ENCODE results near the gene ENOSF1.

Gene ENOSF1

GRCh38 chr18:658947-659533 lies 53.4 kb downstream of the ENOSF1 start:
- DNase-seq: no peak
- Histone ChIP-seq H3K27me3 (ENCODE audit: insufficient read depth, low read depth, severe bottlenecking) (no peaks in the 10 kb centered on the region), H3K27ac (peak overlapping the region; percentile 98), H3K4me3 (ENCODE audit: low read depth, low read length) (peak overlapping the region; percentile 87), H3K36me3 (peaks cover 56% of the 10 kb centered on the region), H3K9me3 (ENCODE audit: severe bottlenecking) (peaks cover 4% of the 10 kb centered on the region)
- TF ChIP-seq CTCF (IDR thresholded peaks at IDR 0.05; ENCODE audit: low read depth, low read length): no peak

GRCh38 chr18:658001-658946 lies 54.2 kb downstream of the ENOSF1 start:
- peak overlapping the region; percentile 98 for H3K27ac ChIP-seq
- H3K9me3 ChIP-seq (ENCODE audit: severe bottlenecking): peaks cover 4% of the 10 kb centered on the region
- peak overlapping the region; percentile 87 for H3K4me3 ChIP-seq (ENCODE audit: low read depth, low read length)
- peaks cover 51% of the 10 kb centered on the region for H3K36me3 ChIP-seq
- DNase-seq: peak; percentile 96
- TF ChIP-seq CTCF (IDR thresholded peaks at IDR 0.05; ENCODE audit: low read depth, low read length): no peak
- H3K27me3 ChIP-seq (ENCODE audit: insufficient read depth, low read depth, severe bottlenecking): no peaks in the 10 kb centered on the region

GRCh38 chr18:657311-658000 lies 55.0 kb downstream of the ENOSF1 start, which contains the start of gene TYMS:
Gene TYMS (plus strand): TSS chr18:657653. CDS start chr18:657743, 90 bp downstream.
- peaks cover 4% of the 10 kb centered on the region for H3K9me3 ChIP-seq (ENCODE audit: severe bottlenecking)
- peak within 1 kb of the TSS; percentile 98 for H3K27ac ChIP-seq
- TF ChIP-seq CTCF (IDR thresholded peaks at IDR 0.05; ENCODE audit: low read depth, low read length): no peak
- no peaks in the 10 kb centered on the region for H3K27me3 ChIP-seq (ENCODE audit: insufficient read depth, low read depth, severe bottlenecking)
- H3K36me3 ChIP-seq: peaks cover 46% of the 10 kb centered on the region
- H3K4me3 ChIP-seq (ENCODE audit: low read depth, low read length): peak within 1 kb of the TSS; percentile 87
- DNase-seq: peak; percentile 91

GRCh38 chr18:655445-655844 lies 57.0 kb downstream of the ENOSF1 start:
- no peaks in the 10 kb centered on the region for H3K9me3 ChIP-seq (ENCODE audit: severe bottlenecking)
- H3K27ac ChIP-seq: no peak overlapping the region
- TF ChIP-seq CTCF (IDR thresholded peaks at IDR 0.05; ENCODE audit: low read depth, low read length): no peak
- H3K4me3 ChIP-seq (ENCODE audit: low read depth, low read length): no peak overlapping the region
- DNase-seq: no peak
- H3K27me3 ChIP-seq (ENCODE audit: insufficient read depth, low read depth, severe bottlenecking): no peaks in the 10 kb centered on the region
- H3K36me3 ChIP-seq: peaks cover 26% of the 10 kb centered on the region

- no peak overlapping the region for H3K27ac ChIP-seq
- H3K27me3 ChIP-seq (ENCODE audit: insufficient read depth, low read depth, severe bottlenecking): no peaks in the 10 kb centered on the region
- H3K4me3 ChIP-seq (ENCODE audit: low read depth, low read length): no peak overlapping the region
- peaks cover 17% of the 10 kb centered on the region for H3K36me3 ChIP-seq
- H3K9me3 ChIP-seq (ENCODE audit: severe bottlenecking): no peaks in the 10 kb centered on the region
- DNase-seq: no peak
- TF ChIP-seq CTCF (IDR thresholded peaks at IDR 0.05; ENCODE audit: low read depth, low read length): no peak
These were observed 57.8 kb downstream of the ENOSF1 start for GRCh38 chr18:654601-655000.
